Activated CD4-positive, CD25-positive, alpha-beta regulatory T cell treated with anti-CD3 and anti-CD28 coated beads, Interleukin-2, amount 50 U/mL, for 72 hours (primary cell): ENCODE data around the gene RAB34.

Experiments
- DNase-seq: peaks from one replicate; pipeline ENCODE4 v3.0.0; 2021

RAB34 gene

DNA sequence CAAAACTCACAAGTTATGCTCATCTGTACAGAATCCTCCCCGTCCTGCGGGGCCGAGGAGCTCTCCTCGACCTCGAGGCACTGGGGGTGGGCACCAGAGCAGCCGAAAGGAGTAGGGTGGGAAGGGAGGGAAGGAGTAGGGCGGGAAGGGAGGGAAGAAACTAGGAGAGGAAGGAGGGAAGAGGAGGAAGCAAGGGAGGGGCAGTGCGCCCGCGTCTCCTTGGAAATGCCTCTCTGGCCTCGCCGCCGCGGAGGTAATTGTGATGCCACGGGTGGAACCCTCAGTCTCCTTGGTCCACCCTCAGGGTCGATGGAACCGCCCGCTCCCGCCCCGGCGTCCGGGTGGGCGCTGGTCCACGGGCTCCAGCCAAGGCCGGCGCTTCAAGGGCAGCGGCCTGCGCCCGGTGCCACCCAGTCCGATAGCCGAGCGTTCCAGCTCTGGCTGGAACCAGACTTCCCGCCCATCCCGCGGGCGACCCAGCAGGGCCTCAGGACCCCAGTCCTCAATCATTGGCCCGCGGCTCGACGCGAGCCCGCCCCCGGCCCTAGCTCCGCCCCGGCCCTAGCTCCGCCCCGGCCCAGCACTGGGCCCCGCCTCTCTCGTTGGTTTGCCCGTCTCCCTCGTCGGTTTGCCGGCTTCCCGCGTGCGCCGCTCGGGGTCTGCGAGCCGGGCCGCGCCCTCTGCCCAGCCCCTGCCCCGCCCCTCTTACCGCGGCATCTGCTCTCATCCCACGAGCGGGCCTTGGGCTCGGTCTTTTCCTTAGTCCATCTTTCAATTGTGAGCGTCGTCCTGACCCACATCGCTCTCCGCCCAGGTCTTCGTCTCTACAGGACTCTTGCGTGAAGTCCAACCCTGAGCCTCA is 6.6 kb downstream of the RAB34 start:
- DNase-seq: peak; percentile 90

DNA sequence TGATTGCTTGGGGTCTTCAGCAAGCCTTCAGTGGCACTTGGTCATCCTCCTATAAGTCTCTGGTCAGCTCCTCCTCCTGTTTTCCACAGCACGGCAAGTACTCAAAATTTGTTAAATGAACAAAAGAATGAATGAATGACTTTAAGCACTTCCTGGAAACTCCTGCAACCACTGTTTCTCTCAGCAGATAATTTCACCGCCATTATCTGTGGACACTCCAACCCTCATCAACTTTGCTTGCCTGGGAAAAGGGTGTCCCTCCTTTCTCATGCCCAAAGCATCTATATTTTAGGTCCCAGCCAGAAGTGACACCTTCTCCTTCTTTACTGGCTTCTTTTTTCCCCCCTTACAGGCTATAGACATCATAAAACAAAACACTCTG is 10.3 kb downstream of the RAB34 start:
- no peak for DNase-seq

DNA sequence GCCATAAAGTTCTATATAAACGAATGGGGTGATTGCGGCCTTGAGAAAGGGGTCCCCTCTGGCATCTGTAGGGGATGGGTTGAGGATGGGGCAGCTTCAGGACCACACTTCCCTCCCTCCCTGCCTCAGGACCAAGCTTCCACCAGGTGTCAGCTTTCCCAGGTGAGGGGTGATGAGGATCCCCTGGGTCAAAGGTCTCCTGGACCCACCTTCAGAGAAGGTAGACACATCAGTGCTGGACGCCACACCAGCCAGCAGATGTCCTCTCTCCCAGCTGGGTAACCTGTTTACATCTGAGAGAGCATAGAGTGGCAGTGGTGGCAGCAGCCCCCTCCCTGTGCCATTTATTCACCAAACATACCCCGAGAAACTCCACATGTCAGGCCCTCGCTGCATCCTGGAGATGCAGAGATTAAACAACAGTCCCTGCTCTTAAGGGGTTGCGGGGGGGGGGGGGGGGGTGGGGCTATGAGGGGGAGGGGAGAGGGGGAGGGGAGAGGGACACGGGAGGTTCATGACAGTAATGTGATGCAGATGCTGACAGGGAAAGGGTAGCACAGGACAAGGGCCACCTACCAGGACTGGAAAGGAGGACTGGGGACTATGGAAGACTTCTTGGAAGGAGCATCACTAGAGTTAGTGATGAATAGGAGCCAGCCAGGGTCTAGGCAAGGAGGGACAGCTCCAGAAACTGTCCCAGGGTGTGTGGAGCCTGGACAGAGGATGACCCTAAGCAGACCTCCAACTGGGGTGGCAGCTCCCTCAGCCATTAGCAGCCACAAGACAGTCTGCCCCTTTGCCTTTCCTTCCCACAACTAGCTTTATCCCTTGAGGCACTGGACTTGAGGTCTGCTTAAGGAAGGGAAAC is 11.0 kb downstream of the RAB34 start:
- no peak for DNase-seq

DNA sequence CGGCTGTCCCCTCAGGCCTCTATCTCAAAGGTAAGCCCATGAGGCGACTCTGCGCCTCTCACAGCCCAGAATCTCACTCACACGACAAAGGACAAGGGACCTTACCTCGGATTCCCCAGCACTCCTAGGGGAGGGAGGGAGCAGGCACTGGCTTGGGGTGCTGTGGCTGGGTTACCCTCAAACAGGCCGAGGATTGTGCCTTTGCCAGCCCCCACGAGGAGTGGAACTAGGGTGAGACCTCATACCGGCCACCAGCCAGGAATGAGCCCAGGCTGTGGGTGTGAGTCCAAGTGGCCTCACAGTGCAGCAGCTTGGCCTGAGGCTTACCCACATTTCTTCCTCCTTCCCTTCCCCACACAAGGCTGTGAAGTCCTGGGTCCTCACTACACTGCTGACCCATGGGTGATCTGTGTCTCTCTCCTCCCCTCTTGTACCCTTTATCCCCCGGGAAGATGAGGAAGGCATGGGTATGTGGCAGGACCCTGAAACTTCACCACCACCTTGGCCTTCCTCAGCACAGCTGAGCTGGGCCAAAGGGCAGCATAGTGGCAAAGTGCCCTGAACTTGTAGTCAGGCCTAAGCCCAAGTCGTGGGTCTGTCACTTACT is 11.8 kb downstream of the RAB34 start:
- DNase-seq: no peak

DNA sequence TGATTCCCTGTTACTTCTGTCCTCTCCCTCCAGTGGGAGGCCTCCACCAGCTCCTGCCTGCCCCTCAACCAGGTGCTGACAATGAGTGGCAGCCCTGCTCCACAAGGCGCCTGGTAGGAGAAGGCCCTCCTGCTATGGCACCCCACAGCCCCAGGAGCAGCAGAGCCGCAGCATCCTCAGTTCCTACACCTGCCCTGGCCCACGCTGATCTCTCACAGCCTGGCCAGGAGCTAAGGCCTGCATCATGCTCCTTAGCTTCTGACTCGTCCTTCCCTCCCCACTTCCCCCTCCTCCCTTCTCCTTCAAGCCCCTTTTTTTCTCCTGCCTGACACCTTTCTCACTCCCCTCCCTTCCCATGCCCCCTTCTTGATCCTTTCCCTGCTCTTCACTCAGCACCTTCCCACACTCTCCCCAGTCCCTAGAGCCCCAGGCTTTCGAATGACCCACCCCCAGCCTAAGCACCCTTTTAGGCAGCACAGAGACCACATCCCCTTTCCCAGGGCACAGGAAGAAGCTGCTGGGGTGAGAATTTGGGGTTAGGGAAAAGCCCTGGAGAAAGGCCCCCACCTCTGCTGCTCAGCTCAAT is 12.5 kb downstream of the RAB34 start:
- no peak for DNase-seq

DNA sequence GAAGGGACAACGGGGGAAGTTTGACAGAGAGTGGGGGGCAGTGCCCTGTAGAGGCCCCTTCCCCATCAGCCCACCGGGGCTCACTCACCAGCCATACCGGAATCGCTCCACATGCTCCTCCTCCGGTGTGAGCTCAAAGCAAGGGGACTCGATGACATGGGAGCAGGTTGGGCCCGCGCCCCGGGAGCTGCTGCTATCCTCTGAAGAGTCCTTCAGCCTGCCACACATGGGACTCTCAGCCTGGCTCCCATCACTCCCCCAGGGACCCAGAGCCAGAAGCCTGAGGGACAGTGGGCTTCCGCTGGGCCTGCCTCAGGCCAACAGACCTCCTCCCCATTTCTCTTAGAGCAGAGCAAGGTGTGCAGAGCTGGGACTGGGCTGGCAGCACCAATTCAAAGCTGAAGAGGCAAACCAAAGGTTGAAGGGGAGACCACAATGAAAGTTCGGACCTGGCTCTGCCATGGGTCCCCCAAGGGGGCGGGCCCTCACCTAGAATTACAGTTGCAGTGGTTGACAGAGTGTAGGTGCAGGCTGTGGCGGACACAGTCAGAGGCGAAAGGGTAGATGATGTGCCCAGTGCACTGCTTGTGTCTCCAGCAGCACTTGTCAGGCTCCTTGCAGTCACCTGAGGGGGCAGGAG is 13.3 kb downstream of the RAB34 start:
- no peak for DNase-seq

DNA sequence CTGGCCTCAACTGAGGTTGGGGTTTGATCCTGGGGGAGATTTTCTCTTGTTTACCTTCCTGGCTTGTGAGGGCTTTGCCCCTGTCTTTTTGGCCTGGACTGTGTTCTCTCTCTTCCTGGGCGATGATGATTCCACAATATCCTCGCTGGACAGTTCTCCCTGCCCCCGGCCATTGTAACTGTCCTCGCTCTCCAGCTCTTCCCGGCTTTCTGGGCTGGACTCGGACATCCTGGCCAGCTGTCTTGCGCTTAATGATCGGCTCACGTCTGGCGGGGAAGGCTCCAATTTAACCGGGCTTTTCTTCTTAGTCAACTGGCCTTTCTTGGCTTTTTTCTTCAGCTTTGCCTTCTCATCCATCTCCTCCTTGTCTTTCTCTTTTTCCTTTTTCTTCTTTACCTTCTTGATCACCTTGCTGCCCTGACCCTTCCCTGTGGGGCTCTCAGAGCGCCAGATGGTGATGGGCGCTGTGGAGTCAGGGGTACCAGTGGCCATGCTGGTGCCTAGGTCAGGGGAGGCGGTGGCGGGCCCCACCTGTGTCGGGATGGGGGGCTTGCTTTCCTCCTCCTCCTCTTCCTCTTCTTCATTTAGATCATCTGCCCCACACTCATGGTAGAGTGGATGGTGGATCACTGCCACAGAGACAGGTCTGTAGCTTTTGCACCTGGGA is 14.0 kb downstream of the RAB34 start:
- DNase-seq: no peak

DNA sequence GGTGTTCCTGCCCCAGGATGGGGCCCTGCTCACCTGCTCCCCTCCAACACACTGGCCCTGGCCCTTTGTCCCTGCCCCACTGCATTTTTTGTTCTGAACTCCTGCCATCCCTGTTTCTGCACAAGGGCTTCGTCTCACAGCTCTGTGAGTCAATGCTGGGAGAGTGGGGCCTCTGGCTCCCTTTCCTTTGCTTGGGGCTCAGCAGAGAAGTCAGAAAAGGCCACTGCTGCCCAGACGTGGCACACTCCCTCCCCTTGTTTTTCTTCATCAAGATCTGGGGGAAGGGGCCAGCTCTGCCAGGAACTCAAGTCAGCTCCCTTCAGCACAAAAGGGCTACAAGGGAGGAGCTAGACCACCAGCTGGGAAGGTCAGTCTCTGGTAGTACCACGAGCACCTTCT is 14.9 kb downstream of the RAB34 start:
- no peak for DNase-seq

DNA sequence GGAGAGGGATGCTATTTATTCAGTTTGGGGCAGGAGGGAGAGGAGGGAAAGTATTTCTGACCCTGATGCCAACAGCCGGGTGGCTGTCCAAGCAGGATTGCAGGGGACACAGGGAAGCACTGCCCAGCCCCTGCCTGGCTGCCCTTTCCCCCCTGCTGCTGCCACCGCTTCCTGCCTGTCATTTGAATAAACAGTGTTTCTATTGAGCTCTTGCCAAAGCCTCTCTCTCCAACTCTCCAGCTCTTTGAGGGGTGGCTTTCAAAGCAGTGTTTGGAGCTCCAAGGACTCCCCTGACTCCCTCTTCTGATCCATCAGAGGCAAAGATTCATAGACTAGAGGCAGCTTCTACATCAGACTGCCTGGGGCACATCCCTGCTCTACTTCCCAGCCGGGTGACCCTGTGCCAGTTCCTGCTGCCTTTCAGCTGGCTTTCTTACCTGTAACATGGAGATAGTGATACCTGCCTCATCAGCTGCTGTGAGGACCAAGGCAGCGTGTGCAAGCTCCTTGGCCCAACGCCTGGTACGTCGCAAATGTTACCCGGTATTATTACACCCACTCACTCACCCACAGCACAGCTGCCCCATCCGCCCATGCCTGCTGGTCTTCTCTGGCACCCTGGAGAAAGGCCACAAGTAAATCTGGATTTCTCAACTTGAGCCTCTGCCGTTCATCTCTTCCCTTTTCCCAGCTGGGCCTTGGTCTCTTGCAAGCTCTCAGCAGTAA is 15.5 kb downstream of the RAB34 start:
- no peak for DNase-seq

DNA sequence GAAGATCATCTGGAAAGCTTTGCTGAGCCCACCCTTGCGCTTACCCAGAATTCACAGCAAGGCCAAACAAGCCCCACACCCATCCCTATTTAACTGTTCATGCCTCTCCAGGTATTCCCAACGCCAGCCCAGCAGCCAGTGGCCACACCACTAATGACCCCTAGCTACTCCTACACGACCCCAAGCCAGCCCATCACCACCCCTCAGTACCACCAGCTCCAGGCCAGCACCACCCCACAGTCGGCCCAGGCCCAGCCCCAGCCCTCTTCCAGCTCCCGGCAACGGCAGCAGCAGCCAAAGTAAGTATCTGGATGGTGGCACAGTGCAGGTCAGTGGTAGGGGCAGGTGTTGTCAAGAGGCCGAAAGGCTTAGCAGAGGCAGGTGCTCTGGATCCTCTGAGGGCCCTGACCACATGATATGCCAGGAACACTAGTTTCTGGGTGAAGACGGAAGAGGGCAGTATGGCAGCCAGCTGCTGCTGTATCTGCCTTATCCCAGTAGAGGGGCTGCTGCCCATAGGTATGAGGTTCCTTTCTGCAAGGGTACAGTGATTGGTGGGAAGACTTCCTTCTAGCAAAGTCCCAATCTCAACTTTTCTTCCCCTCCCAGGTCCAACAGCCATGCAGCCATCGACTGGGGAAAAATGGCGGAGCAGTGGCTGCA is 16.7 kb downstream of the RAB34 start:
- DNase-seq: no peak

DNA sequence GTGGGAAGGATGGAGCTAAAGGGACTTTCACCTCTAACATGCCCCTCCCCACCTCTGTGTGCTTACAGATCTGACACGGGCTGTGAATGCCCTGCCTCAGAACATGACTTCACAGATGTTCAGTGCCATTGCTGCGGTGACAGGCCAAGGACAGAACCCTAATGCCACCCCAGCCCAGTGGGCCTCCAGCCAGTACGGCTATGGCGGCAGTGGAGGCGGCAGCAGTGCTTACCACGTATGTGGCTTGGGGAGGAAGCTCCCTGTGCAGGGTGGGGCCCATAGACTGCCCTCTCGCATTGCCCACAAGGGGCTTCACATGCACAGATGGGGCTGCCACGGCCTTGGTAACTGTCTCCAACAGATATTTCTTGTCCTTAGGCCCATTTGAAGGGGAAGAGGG is 17.4 kb downstream of the RAB34 start:
- no peak for DNase-seq

DNA sequence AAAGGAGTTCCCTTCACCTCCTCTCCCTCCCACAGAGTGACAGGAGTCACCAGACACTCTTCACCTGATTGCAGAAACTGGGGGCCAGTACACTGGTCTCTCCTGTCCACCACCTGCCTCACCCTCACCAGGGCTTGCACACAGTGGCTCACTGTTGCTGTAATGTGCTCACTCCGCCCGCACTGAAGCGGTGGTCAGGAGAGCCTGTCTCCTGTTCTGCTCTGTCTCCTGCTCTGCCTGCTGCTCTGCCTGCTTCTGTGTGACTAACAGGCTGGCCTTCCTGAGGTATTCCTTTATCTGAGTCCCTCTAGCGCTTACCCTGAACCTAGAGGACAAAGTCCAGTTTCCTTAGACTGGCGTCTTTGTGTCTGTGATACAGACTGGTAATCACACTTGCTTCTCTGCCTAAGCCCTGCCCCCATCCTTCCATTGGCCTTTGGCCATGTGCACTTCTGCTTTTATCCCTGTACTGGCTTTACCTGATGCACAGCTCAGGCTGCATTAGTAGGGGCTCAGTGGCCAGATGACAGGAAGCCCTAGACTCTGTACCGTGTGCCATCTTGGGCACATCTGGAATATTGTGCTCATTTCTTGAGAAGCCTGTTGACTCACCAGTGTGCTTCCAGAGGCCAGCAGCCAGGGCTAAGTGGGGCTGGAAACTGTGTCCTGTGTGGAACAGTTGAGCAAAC is 19.3 kb downstream of the RAB34 start:
- DNase-seq: no peak

DNA sequence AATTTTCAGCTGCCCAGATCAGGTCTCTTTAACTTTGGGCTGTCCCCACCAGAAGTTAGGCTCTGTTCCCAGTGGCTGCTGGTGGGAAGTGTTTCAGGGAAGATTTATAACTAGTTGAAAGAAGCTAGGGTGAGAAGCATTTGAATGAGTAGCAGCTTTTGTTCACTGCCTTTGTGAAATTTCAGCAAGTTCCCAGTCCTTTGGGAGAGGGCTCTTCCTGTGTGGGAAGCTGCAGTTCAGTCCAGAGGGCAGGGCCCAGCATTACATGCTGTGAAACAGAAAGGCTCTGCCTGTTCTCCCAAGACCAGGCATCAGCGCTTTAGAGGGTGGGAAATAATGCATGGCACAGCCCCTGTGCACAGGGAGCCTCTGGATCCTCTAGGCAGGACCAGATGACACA is 23.8 kb downstream of the RAB34 start:
- DNase-seq: no peak

DNA sequence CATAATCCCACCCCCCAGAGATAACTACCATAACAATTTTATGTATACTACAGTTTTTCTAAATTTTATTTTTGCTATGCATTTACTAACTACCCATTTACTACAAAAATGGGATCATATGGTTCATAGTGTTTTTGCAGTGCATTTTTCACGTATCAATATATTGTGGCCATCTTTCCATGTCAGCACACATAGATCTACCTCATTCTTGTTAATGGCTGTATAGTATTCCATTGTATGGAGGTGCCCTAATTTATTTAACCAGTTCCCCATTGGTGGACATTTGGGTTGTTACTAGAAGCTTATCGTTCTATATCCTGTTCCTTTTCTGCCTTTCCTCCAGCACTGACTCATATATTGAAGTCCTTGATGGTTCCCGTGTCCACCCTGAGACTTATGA is 28.7 kb downstream of the RAB34 start:
- DNase-seq: no peak

DNA sequence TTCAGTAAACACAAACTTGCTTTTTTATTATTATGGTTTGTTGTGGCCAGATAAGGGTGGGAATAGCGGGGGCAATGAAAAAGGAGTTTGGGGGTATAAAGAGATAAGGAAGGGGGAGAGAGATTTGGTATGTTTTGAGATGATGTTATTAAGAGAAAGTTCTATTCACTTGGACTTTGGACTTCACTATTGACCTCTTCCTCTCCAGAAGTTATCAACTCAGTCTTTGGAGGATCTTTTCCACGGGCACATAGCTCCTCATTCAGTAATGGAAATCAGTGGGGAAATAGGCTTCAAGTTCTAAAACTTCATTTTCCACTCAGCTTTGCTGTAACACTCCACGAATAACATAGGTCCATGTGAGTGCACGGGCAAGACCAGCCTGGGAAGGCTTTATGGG is 29.2 kb downstream of the RAB34 start:
- DNase-seq: no peak

DNA sequence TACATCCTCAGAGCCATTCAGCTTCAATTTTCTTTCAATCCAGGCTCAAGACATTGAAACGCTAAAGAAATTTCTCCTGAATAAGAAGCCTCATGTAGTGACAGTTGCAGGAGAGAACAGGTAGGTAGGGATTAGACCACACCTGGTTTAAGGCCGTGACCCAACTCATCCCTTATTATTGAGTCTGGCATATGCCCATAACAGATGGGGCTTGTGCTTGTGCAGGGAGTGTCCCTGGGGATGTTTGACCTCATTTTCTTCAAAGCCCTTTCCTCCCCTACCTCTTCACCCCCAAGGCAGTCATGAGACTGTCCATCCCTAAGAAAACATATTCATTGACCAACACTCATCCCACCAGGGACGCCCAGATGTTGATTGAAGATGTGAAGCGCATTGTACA is 31.4 kb downstream of the RAB34 start:
- no peak for DNase-seq

DNA sequence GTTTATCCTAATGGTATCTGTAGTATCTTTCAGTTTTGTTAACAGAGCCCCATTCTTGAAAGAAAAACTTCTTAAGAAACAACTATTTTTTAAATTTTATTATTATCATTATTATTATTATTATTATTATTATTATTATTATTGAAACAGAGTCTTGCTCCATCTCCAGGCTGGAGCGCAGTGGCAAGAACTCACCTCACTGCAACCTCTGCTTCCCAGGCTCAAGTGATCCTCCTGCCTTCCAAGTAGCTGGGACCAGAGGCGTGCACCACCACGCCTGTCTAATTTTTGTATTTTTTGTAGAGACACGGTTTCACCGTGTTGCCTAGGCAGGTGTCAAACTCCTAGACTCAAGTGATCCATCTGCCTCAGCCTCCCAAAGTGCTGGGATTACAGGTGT is 32.3 kb downstream of the RAB34 start:
- no peak for DNase-seq

DNA sequence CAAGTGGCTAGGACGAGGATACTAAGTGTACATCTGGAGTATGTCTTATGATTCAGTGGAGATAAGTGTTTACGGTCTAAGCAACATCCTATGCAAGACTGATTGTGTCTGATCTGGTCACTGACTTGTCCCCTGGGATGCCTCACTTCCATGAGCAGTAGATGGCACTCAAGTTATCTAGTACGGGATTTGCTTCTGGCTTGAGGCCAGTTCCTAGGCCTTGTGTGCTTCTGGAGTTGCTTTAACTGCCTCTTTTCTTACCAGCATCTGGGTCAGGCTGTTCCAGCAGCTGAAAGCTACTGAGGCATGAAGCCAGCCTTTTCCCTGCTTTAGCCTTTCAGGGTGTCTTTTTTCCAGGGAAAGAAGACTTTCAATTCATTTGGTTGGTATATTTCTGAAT is 32.7 kb downstream of the RAB34 start:
- no peak for DNase-seq

DNA sequence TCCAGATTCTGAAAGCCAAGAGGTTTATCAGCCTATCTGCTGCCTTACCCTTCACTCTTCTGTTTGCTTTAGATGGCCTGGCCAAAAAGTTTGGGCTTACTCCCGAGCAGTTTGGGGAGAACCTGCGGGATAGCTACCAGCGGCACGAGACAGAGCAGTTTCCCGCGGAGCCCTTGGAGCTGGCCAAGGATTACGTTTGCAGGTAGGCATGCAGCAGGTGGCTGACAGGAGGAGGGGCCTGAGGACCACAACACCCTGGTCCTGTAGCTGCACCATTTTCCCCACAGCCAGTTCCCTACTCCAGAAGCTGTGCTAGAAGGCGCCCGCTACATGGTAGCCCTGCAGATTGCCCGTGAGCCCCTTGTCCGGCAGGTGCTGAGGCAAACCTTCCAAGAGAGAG is 35.0 kb downstream of the RAB34 start:
- no peak for DNase-seq

DNA sequence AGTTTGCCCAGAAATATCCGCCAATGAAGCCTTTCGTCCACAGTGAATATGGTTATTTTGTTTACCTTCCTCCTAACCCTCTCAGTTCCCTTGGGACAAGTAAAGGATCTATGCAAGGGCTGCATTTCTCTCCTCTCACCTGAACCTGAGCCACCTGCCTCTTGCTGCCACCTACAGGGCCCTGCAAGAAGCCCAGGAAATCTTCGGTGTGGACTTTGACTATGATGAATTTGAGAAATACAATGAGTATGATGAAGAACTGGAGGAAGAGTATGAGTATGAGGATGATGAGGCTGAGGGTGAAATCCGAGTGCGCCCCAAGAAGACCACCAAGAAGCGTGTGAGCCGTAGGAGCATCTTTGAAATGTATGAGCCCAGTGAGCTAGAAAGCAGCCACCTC is 41.7 kb downstream of the RAB34 start:
- no peak for DNase-seq

DNA sequence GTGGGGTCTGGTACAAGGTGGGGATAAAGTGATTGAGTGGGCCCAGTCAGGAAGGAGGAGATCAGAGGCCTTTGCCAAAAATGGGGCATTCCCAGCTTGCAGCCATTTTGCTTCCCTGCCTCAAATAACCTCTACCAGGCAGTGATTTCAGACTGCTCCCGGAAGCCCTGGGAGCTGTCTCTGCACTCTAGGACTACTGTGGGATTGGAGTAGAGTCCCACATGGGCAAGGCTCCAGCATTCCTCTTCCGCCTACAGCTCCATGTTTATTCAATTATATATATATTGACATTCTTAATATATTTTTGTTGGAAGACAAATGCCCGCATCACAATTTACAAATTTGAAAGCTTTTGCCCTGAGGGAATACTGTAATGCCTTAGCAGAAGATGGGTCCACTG is 42.2 kb downstream of the RAB34 start:
- DNase-seq: no peak
